Esophagus mucosa (tissue), 1 donor: ENCODE measurements around the gene ATRN. TPM values are rescaled to one million over a fixed set of nuclear protein-coding genes. Genes with fewer than 3 reads are reported as not detected.

Source experiments
- ATAC-seq: fragments of 200-7000 bp; cut with Tn5 transposase; one replicate; pipeline ENCODE4 v1.9.1; 2020
- total RNA-seq: library from RNA; stranded (reverse); gene quantifications from one replicate; pipeline ENCODE4 v1.2.4, GENCODE V29; 2023
- donor health status: DM: yes; HTN: yes; CAD: no.

Gene ATRN
- total RNA-seq, 1 donor from 2014 or later: 14.7 TPM

GRCh38 chr20:3678198-3678597 is 207.4 kb downstream of the ATRN start:
- ATAC-seq: no peak

- ATAC-seq: no peak
Measured at GRCh38 chr20:3678856-3679720, 208.3 kb downstream of the ATRN start.

GRCh38 chr20:3679749-3680700 is 209.2 kb downstream of the ATRN start:
- no peak for ATAC-seq

GRCh38 chr20:3680701-3681351 is 210.0 kb downstream of the ATRN start:
- no peak for ATAC-seq

GRCh38 chr20:3681352-3681930 is 210.6 kb downstream of the ATRN start:
- no peak for ATAC-seq

- peak; percentile 14 for ATAC-seq
Measured at GRCh38 chr20:3681931-3682781, 211.3 kb downstream of the ATRN start, which contains the start of gene ADAM33. Gene ADAM33 (minus strand): TSS chr20:3682010. CDS start chr20:3682004, 6 bp downstream.

- ATAC-seq: no peak
Measured at GRCh38 chr20:3685341-3685740, 214.5 kb downstream of the ATRN start.

GRCh38 chr20:3686421-3686820 is 215.6 kb downstream of the ATRN start:
- ATAC-seq: no peak

- ATAC-seq: peak; percentile 69
Measured at GRCh38 chr20:3686867-3687321, 216.1 kb downstream of the ATRN start.

GRCh38 chr20:3687655-3688054 is 216.8 kb downstream of the ATRN start:
- ATAC-seq: peak; percentile 25

- ATAC-seq: no peak
Measured at GRCh38 chr20:3689978-3690377, 219.2 kb downstream of the ATRN start.

- ATAC-seq: no peak
Measured at GRCh38 chr20:3690413-3690812, 219.6 kb downstream of the ATRN start.

GRCh38 chr20:3691306-3691705 is 220.5 kb downstream of the ATRN start:
- ATAC-seq: no peak

- no peak for ATAC-seq
Measured at GRCh38 chr20:3691897-3692296, 221.1 kb downstream of the ATRN start.

GRCh38 chr20:3692706-3693294 is 222.0 kb downstream of the ATRN start:
- ATAC-seq: no peak

- no peak for ATAC-seq
Measured at GRCh38 chr20:3693376-3693775, 222.6 kb downstream of the ATRN start.

- no peak for ATAC-seq
Measured at GRCh38 chr20:3694864-3695263, 224.0 kb downstream of the ATRN start.

- ATAC-seq: no peak
Measured at GRCh38 chr20:3696200-3696599, 225.4 kb downstream of the ATRN start.

- no peak for ATAC-seq
Measured at GRCh38 chr20:3696745-3697587, 226.1 kb downstream of the ATRN start.
